GM23338 (cell line): ENCODE measurements around the gene TMEM208. TPM values are rescaled to one million over a fixed set of nuclear protein-coding genes. Genes with fewer than 3 reads are reported as not detected.

Experiments
- ATAC-seq: fragments of 200-7000 bp; cut with Tn5 transposase; 3 replicates; pipeline ENCODE4 v1.9.1; 2020
- DNase-seq: peaks from one replicate; pipeline ENCODE4 v3.0.0-alpha.2; 2015; ENCODE audit warnings: low spot score
- H2AFZ ChIP-seq: fragments of 200-600 bp; sonication (generic); 2 replicates; pipeline ENCODE4 v1.8.0; 2016; ENCODE audit warnings: antibody characterized with exemption, mild to moderate bottlenecking, moderate library complexity
- H3F3A ChIP-seq: fragments of 200-600 bp; sonication (generic); replicated peaks from 2 replicates; pipeline ENCODE4 v1.8.0; 2017; ENCODE audit warnings: antibody characterized with exemption, mixed run types, low read depth
- H3K27ac ChIP-seq: fragments of 200-600 bp; sonication (generic); 2 replicates; pipeline ENCODE4 v1.6.1; 2016; ENCODE audit warnings: low read depth
- H3K27me3 ChIP-seq: fragments of 200-600 bp; sonication (generic); 2 replicates; pipeline ENCODE4 v1.8.0; 2016; ENCODE audit warnings: mild to moderate bottlenecking, mixed run types, moderate library complexity; ENCODE audit not compliant: insufficient read depth
- H3K36me3 ChIP-seq: fragments of 200-600 bp; sonication (generic); 2 replicates; pipeline ENCODE4 v1.8.0; 2016; ENCODE audit warnings: mild to moderate bottlenecking; ENCODE audit not compliant: insufficient read depth
- H3K4me1 ChIP-seq: fragments of 200-600 bp; sonication (generic); 2 replicates; pipeline ENCODE4 v1.8.0; 2016; ENCODE audit warnings: mild to moderate bottlenecking, moderate library complexity; ENCODE audit not compliant: insufficient read depth
- H3K4me2 ChIP-seq: fragments of 200-600 bp; sonication (generic); 2 replicates; pipeline ENCODE4 v1.7.1; 2017; ENCODE audit warnings: mixed run types
- H3K4me3 ChIP-seq: fragments of 200-600 bp; sonication (generic); 2 replicates; pipeline ENCODE4 v1.6.1; 2016; ENCODE audit warnings: mixed run types
- H3K79me2 ChIP-seq: fragments of 200-600 bp; sonication (generic); replicated peaks from 2 replicates; pipeline ENCODE4 v1.8.0; 2017; ENCODE audit warnings: mild to moderate bottlenecking; ENCODE audit not compliant: insufficient read depth
- H3K9me2 ChIP-seq: fragments of 200-600 bp; sonication (generic); 2 replicates; pipeline ENCODE4 v1.8.0; 2017; ENCODE audit not compliant: insufficient read depth
- H4K20me1 ChIP-seq: fragments of 200-600 bp; sonication (generic); replicated peaks from 2 replicates; pipeline ENCODE4 v1.8.0; 2017; ENCODE audit warnings: mild to moderate bottlenecking; ENCODE audit not compliant: insufficient read depth
- H3K27ac Mint-ChIP-seq: 2 replicates; pipeline ENCODE4 v1.8.0; 2020; ENCODE audit warnings: inconsistent platforms, mild to moderate bottlenecking, moderate library complexity, mixed read lengths
- H3K27me3 Mint-ChIP-seq: 3 replicates; pipeline ENCODE4 v1.8.0; 2022; ENCODE audit warnings: low read depth, mild to moderate bottlenecking, moderate library complexity, mixed read lengths, inconsistent platforms; ENCODE audit not compliant: insufficient read depth, poor library complexity
- H3K36me3 Mint-ChIP-seq: 3 replicates; pipeline ENCODE4 v1.8.0; 2021; ENCODE audit warnings: low read depth, mild to moderate bottlenecking, inconsistent platforms, moderate library complexity, mixed read lengths
- H3K4me1 Mint-ChIP-seq: 3 replicates; pipeline ENCODE4 v1.8.0; 2020; ENCODE audit warnings: mild to moderate bottlenecking, inconsistent platforms, mixed read lengths
- H3K4me3 Mint-ChIP-seq: 3 replicates; pipeline ENCODE4 v1.8.0; 2021; ENCODE audit warnings: moderate library complexity, mild to moderate bottlenecking, inconsistent platforms, mixed read lengths
- H3K9me3 Mint-ChIP-seq: 3 replicates; pipeline ENCODE4 v1.8.0; 2020; ENCODE audit warnings: moderate library complexity, mild to moderate bottlenecking, inconsistent platforms, mixed read lengths
- CREB1 ChIP-seq: fragments of 250-450 bp; sonication (Bioruptor Pico); IDR thresholded peaks from 2 replicates; pipeline ENCODE4 v1.5.0; 2020; ENCODE audit warnings: low read depth, mild to moderate bottlenecking, moderate library complexity
- EZH2 ChIP-seq: fragments of 200-600 bp; sonication (generic); IDR thresholded peaks from one replicate; pipeline ENCODE4 v1.8.0; 2017; ENCODE audit warnings: antibody characterized with exemption, mild to moderate bottlenecking, low read depth; ENCODE audit not compliant: unreplicated experiment
- EZH2phosphoT487 ChIP-seq: fragments of 200-600 bp; sonication (generic); IDR thresholded peaks from one replicate; pipeline ENCODE4 v1.8.1; 2018; ENCODE audit warnings: antibody characterized with exemption; ENCODE audit not compliant: unreplicated experiment
- JUNB ChIP-seq: IDR thresholded peaks from one replicate; pipeline ENCODE4 v1.6.1; 2016; ENCODE audit warnings: antibody characterized with exemption; ENCODE audit not compliant: unreplicated experiment
- NANOG ChIP-seq: IDR thresholded peaks from 2 replicates; pipeline ENCODE4 v1.6.1; 2016; ENCODE audit warnings: antibody characterized with exemption, borderline replicate concordance
- POLR2AphosphoS5 ChIP-seq: IDR thresholded peaks from 2 replicates; pipeline ENCODE4 v1.6.1; 2016; ENCODE audit warnings: antibody characterized with exemption, low read depth
- STAT1 ChIP-seq: IDR thresholded peaks from one replicate; pipeline ENCODE4 v1.6.1; 2016; ENCODE audit warnings: antibody characterized with exemption; ENCODE audit not compliant: unreplicated experiment
- ZNF114 ChIP-seq: fragments of 250-450 bp; sonication (Bioruptor Pico); IDR thresholded peaks from 2 replicates; pipeline ENCODE4 v1.5.0; 2020; ENCODE audit warnings: mild to moderate bottlenecking, moderate library complexity
- ZNF331 ChIP-seq: fragments of 250-450 bp; sonication (Bioruptor Pico); IDR thresholded peaks from 2 replicates; pipeline ENCODE4 v1.5.0; 2020; ENCODE audit warnings: low read depth, mild to moderate bottlenecking, moderate library complexity
- polyA plus RNA-seq: library from polyadenylated mRNA; unstranded; fragments of >200 nt; fragmentation: Nextera tagmentation; extraction: Ambion mirVana; gene quantifications from 2 replicates; pipeline ENCODE4 v1.2.1, GENCODE V29; 2016
- total RNA-seq: library from RNA; depleted of rRNA; stranded (reverse); fragments of >200 nt; shearing (Covaris generic); gene quantifications from 2 replicates; pipeline ENCODE4 v1.2.3, GENCODE V29; 2014
- TF ChIP-seq, protein P1 (sequence below): IDR thresholded peaks from 2 replicates; pipeline ENCODE4 v1.6.1; 2016; ENCODE audit warnings: antibody characterized with exemption
- TF ChIP-seq, protein P2 (sequence below): IDR thresholded peaks from one replicate; pipeline ENCODE4 v1.6.1; 2018; ENCODE audit warnings: antibody characterized with exemption; ENCODE audit not compliant: unreplicated experiment
- TF ChIP-seq, protein P3 (sequence below): fragments of 250-450 bp; sonication (Bioruptor Pico); IDR thresholded peaks from 2 replicates; pipeline ENCODE4 v1.5.0; 2020; ENCODE audit warnings: mild to moderate bottlenecking, moderate library complexity
- TF ChIP-seq, protein P4 (sequence below), 2 experiments: fragments of 200-600 bp in 1 of 2; sonication (generic) in 1 of 2; conservative IDR thresholded peaks; 2 replicates each; pipeline versions ENCODE4 v1.5.1 to v1.6.1; 2016 to 2017; ENCODE audit warnings: antibody characterized with exemption in 2 of 2, low read depth in 2 of 2, mild to moderate bottlenecking in 2 of 2, moderate library complexity in 1 of 2

Gene TMEM208
- total and polyA plus RNA-seq, 2 experiments from 2014 or later, result 23.2 to 82.3 TPM

DNA sequence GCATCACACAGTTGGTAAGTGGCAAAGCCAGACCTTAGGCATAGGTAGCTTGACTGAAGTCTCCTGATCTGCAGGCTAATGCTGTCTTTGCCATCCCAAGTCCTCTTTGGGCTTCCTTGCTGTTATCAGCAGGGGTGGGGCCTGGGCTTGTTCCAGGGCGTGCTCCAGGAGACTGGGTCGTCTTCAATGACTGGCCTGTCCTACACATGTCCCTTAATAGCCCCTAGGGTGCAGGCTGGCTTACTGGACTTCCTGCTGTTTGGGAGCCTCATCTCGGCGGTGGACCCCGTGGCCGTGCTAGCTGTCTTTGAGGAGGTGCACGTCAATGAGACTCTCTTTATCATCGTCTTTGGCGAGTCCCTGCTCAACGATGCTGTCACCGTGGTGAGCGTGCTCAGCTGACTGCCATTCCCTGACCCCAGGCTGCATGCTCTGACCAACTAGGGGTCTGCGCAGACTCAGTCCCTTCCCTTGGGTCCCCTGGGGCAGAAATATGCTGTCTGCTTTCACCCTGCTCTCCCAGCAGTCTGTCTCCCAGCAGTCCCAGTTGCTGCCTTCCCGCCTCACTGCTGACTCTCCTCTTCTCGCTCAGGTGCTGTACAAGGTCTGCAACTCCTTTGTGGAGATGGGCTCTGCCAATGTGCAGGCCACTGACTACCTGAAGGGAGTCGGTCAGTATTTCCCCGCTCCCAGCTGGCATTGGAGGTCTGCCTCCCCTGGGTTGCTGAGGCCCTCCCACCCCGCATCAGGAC is 28.0 kb downstream of the TMEM208 start:
- Mint-ChIP-seq H3K4me1 (peaks cover 4% of the 10 kb centered on the region), H3K27ac (no peak overlapping the region), H3K27me3 (peaks cover 9% of the 10 kb centered on the region), H3K36me3 (peaks cover 5% of the 10 kb centered on the region; the same call in 2 of the 3 replicates), H3K9me3 (no peaks in the 10 kb centered on the region), H3K4me3 (no peak overlapping the region)
- no peaks in the 10 kb centered on the region for H3K9me2 ChIP-seq
- no peak overlapping the region for H2AFZ ChIP-seq
- TF ChIP-seq EZH2phosphoT487, result no peak
- TF ChIP-seq STAT1, result no peak
- TF ChIP-seq, protein P1, sequence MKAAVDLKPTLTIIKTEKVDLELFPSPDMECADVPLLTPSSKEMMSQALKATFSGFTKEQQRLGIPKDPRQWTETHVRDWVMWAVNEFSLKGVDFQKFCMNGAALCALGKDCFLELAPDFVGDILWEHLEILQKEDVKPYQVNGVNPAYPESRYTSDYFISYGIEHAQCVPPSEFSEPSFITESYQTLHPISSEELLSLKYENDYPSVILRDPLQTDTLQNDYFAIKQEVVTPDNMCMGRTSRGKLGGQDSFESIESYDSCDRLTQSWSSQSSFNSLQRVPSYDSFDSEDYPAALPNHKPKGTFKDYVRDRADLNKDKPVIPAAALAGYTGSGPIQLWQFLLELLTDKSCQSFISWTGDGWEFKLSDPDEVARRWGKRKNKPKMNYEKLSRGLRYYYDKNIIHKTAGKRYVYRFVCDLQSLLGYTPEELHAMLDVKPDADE, result no peak
- TF ChIP-seq EZH2, result no peak
- TF ChIP-seq ZNF331 (CRISPR knock-in tag), result no peak
- TF ChIP-seq, protein P2, sequence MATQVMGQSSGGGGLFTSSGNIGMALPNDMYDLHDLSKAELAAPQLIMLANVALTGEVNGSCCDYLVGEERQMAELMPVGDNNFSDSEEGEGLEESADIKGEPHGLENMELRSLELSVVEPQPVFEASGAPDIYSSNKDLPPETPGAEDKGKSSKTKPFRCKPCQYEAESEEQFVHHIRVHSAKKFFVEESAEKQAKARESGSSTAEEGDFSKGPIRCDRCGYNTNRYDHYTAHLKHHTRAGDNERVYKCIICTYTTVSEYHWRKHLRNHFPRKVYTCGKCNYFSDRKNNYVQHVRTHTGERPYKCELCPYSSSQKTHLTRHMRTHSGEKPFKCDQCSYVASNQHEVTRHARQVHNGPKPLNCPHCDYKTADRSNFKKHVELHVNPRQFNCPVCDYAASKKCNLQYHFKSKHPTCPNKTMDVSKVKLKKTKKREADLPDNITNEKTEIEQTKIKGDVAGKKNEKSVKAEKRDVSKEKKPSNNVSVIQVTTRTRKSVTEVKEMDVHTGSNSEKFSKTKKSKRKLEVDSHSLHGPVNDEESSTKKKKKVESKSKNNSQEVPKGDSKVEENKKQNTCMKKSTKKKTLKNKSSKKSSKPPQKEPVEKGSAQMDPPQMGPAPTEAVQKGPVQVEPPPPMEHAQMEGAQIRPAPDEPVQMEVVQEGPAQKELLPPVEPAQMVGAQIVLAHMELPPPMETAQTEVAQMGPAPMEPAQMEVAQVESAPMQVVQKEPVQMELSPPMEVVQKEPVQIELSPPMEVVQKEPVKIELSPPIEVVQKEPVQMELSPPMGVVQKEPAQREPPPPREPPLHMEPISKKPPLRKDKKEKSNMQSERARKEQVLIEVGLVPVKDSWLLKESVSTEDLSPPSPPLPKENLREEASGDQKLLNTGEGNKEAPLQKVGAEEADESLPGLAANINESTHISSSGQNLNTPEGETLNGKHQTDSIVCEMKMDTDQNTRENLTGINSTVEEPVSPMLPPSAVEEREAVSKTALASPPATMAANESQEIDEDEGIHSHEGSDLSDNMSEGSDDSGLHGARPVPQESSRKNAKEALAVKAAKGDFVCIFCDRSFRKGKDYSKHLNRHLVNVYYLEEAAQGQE, result no peak
- no peak for TF ChIP-seq POLR2AphosphoS5
- no peak for TF ChIP-seq CREB1 (CRISPR knock-in tag)
- TF ChIP-seq NANOG, result no peak
- TF ChIP-seq ZNF114 (CRISPR knock-in tag), result no peak
- no peak for TF ChIP-seq JUNB
- TF ChIP-seq, protein P3, sequence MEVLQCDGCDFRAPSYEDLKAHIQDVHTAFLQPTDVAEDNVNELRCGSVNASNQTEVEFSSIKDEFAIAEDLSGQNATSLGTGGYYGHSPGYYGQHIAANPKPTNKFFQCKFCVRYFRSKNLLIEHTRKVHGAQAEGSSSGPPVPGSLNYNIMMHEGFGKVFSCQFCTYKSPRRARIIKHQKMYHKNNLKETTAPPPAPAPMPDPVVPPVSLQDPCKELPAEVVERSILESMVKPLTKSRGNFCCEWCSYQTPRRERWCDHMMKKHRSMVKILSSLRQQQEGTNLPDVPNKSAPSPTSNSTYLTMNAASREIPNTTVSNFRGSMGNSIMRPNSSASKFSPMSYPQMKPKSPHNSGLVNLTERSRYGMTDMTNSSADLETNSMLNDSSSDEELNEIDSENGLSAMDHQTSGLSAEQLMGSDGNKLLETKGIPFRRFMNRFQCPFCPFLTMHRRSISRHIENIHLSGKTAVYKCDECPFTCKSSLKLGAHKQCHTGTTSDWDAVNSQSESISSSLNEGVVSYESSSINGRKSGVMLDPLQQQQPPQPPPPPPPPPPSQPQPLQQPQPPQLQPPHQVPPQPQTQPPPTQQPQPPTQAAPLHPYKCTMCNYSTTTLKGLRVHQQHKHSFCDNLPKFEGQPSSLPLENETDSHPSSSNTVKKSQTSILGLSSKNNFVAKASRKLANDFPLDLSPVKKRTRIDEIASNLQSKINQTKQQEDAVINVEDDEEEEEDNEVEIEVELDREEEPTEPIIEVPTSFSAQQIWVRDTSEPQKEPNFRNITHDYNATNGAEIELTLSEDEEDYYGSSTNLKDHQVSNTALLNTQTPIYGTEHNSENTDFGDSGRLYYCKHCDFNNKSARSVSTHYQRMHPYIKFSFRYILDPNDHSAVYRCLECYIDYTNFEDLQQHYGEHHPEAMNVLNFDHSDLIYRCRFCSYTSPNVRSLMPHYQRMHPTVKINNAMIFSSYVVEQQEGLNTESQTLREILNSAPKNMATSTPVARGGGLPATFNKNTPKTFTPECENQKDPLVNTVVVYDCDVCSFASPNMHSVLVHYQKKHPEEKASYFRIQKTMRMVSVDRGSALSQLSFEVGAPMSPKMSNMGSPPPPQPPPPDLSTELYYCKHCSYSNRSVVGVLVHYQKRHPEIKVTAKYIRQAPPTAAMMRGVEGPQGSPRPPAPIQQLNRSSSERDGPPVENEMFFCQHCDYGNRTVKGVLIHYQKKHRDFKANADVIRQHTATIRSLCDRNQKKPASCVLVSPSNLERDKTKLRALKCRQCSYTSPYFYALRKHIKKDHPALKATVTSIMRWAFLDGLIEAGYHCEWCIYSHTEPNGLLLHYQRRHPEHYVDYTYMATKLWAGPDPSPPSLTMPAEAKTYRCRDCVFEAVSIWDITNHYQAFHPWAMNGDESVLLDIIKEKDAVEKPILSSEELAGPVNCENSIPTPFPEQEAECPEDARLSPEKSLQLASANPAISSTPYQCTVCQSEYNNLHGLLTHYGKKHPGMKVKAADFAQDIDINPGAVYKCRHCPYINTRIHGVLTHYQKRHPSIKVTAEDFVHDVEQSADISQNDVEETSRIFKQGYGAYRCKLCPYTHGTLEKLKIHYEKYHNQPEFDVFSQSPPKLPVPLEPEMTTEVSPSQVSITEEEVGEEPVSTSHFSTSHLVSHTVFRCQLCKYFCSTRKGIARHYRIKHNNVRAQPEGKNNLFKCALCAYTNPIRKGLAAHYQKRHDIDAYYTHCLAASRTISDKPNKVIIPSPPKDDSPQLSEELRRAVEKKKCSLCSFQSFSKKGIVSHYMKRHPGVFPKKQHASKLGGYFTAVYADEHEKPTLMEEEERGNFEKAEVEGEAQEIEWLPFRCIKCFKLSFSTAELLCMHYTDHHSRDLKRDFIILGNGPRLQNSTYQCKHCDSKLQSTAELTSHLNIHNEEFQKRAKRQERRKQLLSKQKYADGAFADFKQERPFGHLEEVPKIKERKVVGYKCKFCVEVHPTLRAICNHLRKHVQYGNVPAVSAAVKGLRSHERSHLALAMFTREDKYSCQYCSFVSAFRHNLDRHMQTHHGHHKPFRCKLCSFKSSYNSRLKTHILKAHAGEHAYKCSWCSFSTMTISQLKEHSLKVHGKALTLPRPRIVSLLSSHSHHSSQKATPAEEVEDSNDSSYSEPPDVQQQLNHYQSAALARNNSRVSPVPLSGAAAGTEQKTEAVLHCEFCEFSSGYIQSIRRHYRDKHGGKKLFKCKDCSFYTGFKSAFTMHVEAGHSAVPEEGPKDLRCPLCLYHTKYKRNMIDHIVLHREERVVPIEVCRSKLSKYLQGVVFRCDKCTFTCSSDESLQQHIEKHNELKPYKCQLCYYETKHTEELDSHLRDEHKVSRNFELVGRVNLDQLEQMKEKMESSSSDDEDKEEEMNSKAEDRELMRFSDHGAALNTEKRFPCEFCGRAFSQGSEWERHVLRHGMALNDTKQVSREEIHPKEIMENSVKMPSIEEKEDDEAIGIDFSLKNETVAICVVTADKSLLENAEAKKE (CRISPR knock-in tag), result no peak
- TF ChIP-seq, protein P4, sequence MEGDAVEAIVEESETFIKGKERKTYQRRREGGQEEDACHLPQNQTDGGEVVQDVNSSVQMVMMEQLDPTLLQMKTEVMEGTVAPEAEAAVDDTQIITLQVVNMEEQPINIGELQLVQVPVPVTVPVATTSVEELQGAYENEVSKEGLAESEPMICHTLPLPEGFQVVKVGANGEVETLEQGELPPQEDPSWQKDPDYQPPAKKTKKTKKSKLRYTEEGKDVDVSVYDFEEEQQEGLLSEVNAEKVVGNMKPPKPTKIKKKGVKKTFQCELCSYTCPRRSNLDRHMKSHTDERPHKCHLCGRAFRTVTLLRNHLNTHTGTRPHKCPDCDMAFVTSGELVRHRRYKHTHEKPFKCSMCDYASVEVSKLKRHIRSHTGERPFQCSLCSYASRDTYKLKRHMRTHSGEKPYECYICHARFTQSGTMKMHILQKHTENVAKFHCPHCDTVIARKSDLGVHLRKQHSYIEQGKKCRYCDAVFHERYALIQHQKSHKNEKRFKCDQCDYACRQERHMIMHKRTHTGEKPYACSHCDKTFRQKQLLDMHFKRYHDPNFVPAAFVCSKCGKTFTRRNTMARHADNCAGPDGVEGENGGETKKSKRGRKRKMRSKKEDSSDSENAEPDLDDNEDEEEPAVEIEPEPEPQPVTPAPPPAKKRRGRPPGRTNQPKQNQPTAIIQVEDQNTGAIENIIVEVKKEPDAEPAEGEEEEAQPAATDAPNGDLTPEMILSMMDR (conservative IDR thresholded peaks at IDR 0.05; ENCODE audit: low read depth in 2 of 2), result no peak
- no peak overlapping the region for H3K4me3 ChIP-seq
- H4K20me1 ChIP-seq, result no peaks in the 10 kb centered on the region; the same call in none of the 2 replicates
- 0 out of 2 replicates have a peak, but pooled peaks cover under 1% of the 10 kb centered on the region for H3K4me1 ChIP-seq
- no peaks in the 10 kb centered on the region for H3F3A ChIP-seq
- DNase-seq (no peak), ATAC-seq (no peak)
- H3K4me2 ChIP-seq, result no peak overlapping the region
- no peaks in the 10 kb centered on the region; the same call in 1 of the 2 replicates for H3K36me3 ChIP-seq
- H3K79me2 ChIP-seq, result no peaks in the 10 kb centered on the region
- H3K27ac ChIP-seq, result no peak overlapping the region
- H3K27me3 ChIP-seq, result peaks cover 12% of the 10 kb centered on the region
